GM23338 (cell line): ENCODE data around the gene XRCC4.

Experiments used
- EZH2 ChIP-seq: fragments of 200-600 bp; sonication (generic); IDR thresholded peaks from one replicate; pipeline ENCODE4 v1.8.0; 2017; ENCODE audit warnings: antibody characterized with exemption, mild to moderate bottlenecking, low read depth; ENCODE audit not compliant: unreplicated experiment
- TF ChIP-seq, protein P1 (sequence below), 2 experiments: fragments of 200-600 bp in 1 of 2; sonication (generic) in 1 of 2; conservative IDR thresholded peaks; 2 replicates each; pipeline versions ENCODE4 v1.5.1 to v1.6.1; 2016 to 2017; ENCODE audit warnings: antibody characterized with exemption in 2 of 2, low read depth in 2 of 2, mild to moderate bottlenecking in 2 of 2, moderate library complexity in 1 of 2

DNA sequence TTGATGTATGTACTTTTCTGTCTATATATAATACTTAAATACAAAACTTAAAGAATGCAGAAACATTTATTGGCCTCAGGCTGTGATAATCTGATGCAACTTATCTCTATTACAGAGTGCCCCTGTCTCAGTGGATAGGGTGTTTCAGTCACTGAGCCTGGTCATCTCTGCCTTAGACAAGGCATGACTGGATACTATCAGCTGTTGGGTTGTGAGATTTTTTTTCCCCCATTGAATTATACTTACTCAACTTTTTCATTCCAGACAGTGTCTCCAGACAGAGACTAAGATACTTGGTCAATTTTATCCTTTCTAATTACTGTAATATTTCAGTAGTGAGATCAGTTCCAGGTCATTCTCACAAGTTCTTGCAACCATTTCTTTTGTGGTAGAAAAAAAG, 26.7 kb downstream of the XRCC4 start:
- TF ChIP-seq, protein P1, sequence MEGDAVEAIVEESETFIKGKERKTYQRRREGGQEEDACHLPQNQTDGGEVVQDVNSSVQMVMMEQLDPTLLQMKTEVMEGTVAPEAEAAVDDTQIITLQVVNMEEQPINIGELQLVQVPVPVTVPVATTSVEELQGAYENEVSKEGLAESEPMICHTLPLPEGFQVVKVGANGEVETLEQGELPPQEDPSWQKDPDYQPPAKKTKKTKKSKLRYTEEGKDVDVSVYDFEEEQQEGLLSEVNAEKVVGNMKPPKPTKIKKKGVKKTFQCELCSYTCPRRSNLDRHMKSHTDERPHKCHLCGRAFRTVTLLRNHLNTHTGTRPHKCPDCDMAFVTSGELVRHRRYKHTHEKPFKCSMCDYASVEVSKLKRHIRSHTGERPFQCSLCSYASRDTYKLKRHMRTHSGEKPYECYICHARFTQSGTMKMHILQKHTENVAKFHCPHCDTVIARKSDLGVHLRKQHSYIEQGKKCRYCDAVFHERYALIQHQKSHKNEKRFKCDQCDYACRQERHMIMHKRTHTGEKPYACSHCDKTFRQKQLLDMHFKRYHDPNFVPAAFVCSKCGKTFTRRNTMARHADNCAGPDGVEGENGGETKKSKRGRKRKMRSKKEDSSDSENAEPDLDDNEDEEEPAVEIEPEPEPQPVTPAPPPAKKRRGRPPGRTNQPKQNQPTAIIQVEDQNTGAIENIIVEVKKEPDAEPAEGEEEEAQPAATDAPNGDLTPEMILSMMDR (conservative IDR thresholded peaks at IDR 0.05; ENCODE audit: low read depth in 2 of 2), result no peak
- no peak for TF ChIP-seq EZH2
